GM18861 (cell line): ENCODE data around the gene BEST2.
"Not testable (repeated sequence)": the region's sequence is repeated elsewhere in the genome, so short reads cannot be mapped to it uniquely, and the experiment has no call there.

Source experiments
- ATAC-seq: cut with Tn5 transposase; IDR thresholded peaks from one replicate; pipeline ENCODE4 v1.9.1; 2021; ENCODE audit not compliant: unreplicated experiment

BEST2 gene

GRCh38 chr19:12751635-12752034, at the start of gene BEST2:
Gene BEST2, plus strand, starts transcription at chr19:12751791. Its CDS starts 802 bp downstream, at chr19:12752593.
- no peak for ATAC-seq

- no peak for ATAC-seq
These were observed 48.5 kb upstream of the BEST2 start for GRCh38 chr19:12703046-12703445.

- ATAC-seq: no peak
These were observed 46.4 kb upstream of the BEST2 start for GRCh38 chr19:12705169-12705568.

- no peak for ATAC-seq
These were observed 45.8 kb upstream of the BEST2 start for GRCh38 chr19:12705654-12706331.

GRCh38 chr19:12706332-12706718, 45.3 kb upstream of the BEST2 start:
- ATAC-seq: no peak

GRCh38 chr19:12708641-12709040, 43.0 kb upstream of the BEST2 start:
- ATAC-seq: no peak

- no peak for ATAC-seq
These were observed 40.4 kb upstream of the BEST2 start for GRCh38 chr19:12711187-12711586.

GRCh38 chr19:12712077-12712476, 39.5 kb upstream of the BEST2 start:
- ATAC-seq: not testable (repeated sequence)

- not testable (repeated sequence) for ATAC-seq
These were observed 38.3 kb upstream of the BEST2 start for GRCh38 chr19:12713304-12713703.

GRCh38 chr19:12715102-12715501, 36.5 kb upstream of the BEST2 start:
- no peak for ATAC-seq

- ATAC-seq: no peak
These were observed 35.7 kb upstream of the BEST2 start for GRCh38 chr19:12715929-12716328.

GRCh38 chr19:12720296-12720695, 31.3 kb upstream of the BEST2 start:
- ATAC-seq: no peak

- ATAC-seq: no peak
These were observed 30.5 kb upstream of the BEST2 start for GRCh38 chr19:12720851-12721655.

- ATAC-seq: peak; percentile 3
These were observed 29.7 kb upstream of the BEST2 start for GRCh38 chr19:12721656-12722565.

- peak; percentile 77 for ATAC-seq
These were observed 28.8 kb upstream of the BEST2 start for GRCh38 chr19:12722566-12723380.

GRCh38 chr19:12723381-12723640, 28.3 kb upstream of the BEST2 start:
- peak; percentile 10 for ATAC-seq

GRCh38 chr19:12723641-12724426, 27.8 kb upstream of the BEST2 start, which contains the start of gene TNPO2:
Gene TNPO2, minus strand, starts transcription at chr19:12723932. Its CDS starts 2,955 bp downstream, at chr19:12720977.
- ATAC-seq: peak; percentile 31

- ATAC-seq: not testable (repeated sequence)
These were observed 26.0 kb upstream of the BEST2 start for GRCh38 chr19:12725612-12726011.

GRCh38 chr19:12726988-12727316, 24.6 kb upstream of the BEST2 start:
- ATAC-seq: no peak
